PC-9 (cell line): ENCODE data around the gene HENMT1.

Source experiments
- CTCF ChIP-seq: fragments of 200-600 bp; sonication (generic); conservative IDR thresholded peaks from 2 replicates; pipeline ENCODE4 v1.6.1; 2017; ENCODE audit warnings: mixed run types, antibody characterized with exemption, mild to moderate bottlenecking, moderate library complexity
- EZH2 ChIP-seq: fragments of 200-600 bp; sonication (generic); IDR thresholded peaks from 2 replicates; pipeline ENCODE4 v1.8.0; 2017; ENCODE audit warnings: antibody characterized with exemption, low read depth

GRCh38 chr1:108611984-108612383 lies 48.9 kb downstream of the HENMT1 start:
- no peak for TF ChIP-seq EZH2
- TF ChIP-seq CTCF: no peak
